SIG-M5 treated with dmso at 0.1 percent for 504 hours (cell line): ENCODE results near the gene CDY1.
"Not testable (repeated sequence)": the region's sequence is repeated elsewhere in the genome, so short reads cannot be mapped to it uniquely, and the experiment has no call there.

ENCODE experiments used
- DNase-seq: peaks from one replicate; lab custom pipeline; 2025; ENCODE audit not compliant: unreplicated experiment; lab: John Stamatoyannopoulos, UW

Gene CDY1

GRCh38 chrY:25621817-25622216, at the start of gene CDY1:
TSS of gene CDY1 (plus strand) at chrY:25622117. CDS start at chrY:25622443, 326 bp downstream.
- DNase-seq, result not testable (repeated sequence)

- not testable (repeated sequence) for DNase-seq
These were observed 28.6 kb upstream of the CDY1 start for GRCh38 chrY:25593336-25593735.

- DNase-seq, result not testable (repeated sequence)
These were observed 1.7 kb upstream of the CDY1 start for GRCh38 chrY:25620209-25620608.

- not testable (repeated sequence) for DNase-seq
These were observed 4.6 kb downstream of the CDY1 start for GRCh38 chrY:25626524-25626923.

GRCh38 chrY:25630383-25631112, 8.6 kb downstream of the CDY1 start:
- DNase-seq, result not testable (repeated sequence)

GRCh38 chrY:25639852-25640251, 17.9 kb downstream of the CDY1 start:
- DNase-seq, result not testable (repeated sequence)

GRCh38 chrY:25643024-25643915, 21.4 kb downstream of the CDY1 start:
- not testable (repeated sequence) for DNase-seq
